ENCODE measurements around the gene BSG. TPM values are rescaled to one million over a fixed set of nuclear protein-coding genes. Genes with fewer than 3 reads are reported as not detected.
"Not testable (repeated sequence)": the region's sequence is repeated elsewhere in the genome, so short reads cannot be mapped to it uniquely, and the experiment has no call there.

The BSG gene
- total RNA-seq, 4 donors from 2014 or later = 305 to 380 (median 364) TPM

GRCh38 chr19:601310-601709 lies 28.9 kb downstream of the BSG start:
- intact Hi-C loops (cut with DNase I; ENCODE audit: low total_unique reads) = no loop called here
- in situ Hi-C loops (cut with MboI; ENCODE audit: low sequenced_read_pairs in 4 of 4) = no loop called here

GRCh38 chr19:601790-602189 lies 29.4 kb downstream of the BSG start:
- DNase-seq (no peak), ATAC-seq (no peak)
- Histone ChIP-seq H3K4me3 (no peak overlapping the region), H3K27me3 (peaks cover 0 to 6% (median 2%) of the 10 kb centered on the region in 3 donors), H3K27ac (no peak overlapping the region), H3K36me3 (no peaks in the 10 kb centered on the region), H3K4me1 (no peaks in the 10 kb centered on the region), H3K9me3 (no peaks in the 10 kb centered on the region)
- TF ChIP-seq, protein P1, sequence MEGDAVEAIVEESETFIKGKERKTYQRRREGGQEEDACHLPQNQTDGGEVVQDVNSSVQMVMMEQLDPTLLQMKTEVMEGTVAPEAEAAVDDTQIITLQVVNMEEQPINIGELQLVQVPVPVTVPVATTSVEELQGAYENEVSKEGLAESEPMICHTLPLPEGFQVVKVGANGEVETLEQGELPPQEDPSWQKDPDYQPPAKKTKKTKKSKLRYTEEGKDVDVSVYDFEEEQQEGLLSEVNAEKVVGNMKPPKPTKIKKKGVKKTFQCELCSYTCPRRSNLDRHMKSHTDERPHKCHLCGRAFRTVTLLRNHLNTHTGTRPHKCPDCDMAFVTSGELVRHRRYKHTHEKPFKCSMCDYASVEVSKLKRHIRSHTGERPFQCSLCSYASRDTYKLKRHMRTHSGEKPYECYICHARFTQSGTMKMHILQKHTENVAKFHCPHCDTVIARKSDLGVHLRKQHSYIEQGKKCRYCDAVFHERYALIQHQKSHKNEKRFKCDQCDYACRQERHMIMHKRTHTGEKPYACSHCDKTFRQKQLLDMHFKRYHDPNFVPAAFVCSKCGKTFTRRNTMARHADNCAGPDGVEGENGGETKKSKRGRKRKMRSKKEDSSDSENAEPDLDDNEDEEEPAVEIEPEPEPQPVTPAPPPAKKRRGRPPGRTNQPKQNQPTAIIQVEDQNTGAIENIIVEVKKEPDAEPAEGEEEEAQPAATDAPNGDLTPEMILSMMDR (IDR thresholded peaks at IDR 0.05 in 4 of 5, conservative IDR thresholded peaks at IDR 0.05 in 1 of 5) = no peak
- TF ChIP-seq POLR2A (IDR thresholded peaks at IDR 0.05) = no peak
- intact Hi-C loops (cut with DNase I; ENCODE audit: low total_unique reads) (no loop called here), in situ Hi-C loops (cut with MboI; ENCODE audit: low sequenced_read_pairs in 4 of 4) (no loop called here)

More at GRCh38 chr19:601310-601709, 28.9 kb downstream of the BSG start:
- Histone ChIP-seq H3K27me3 (peaks cover 0 to 6% (median 2%) of the 10 kb centered on the region in 3 donors), H3K27ac (no peak overlapping the region), H3K4me3 (no peak overlapping the region), H3K36me3 (no peaks in the 10 kb centered on the region), H3K9me3 (no peaks in the 10 kb centered on the region), H3K4me1 (no peaks in the 10 kb centered on the region)
- DNase-seq = no peak
- ATAC-seq = no peak
- TF ChIP-seq, protein P1 (IDR thresholded peaks at IDR 0.05 in 4 of 5, conservative IDR thresholded peaks at IDR 0.05 in 1 of 5) = no peak
- no peak for TF ChIP-seq POLR2A (IDR thresholded peaks at IDR 0.05)

- intact Hi-C loops (cut with DNase I; ENCODE audit: low total_unique reads) = no loop called here
- in situ Hi-C loops (cut with MboI; ENCODE audit: low sequenced_read_pairs in 4 of 4) = no loop called here
- no peak for DNase-seq
- no peak for ATAC-seq
- H3K9me3 ChIP-seq = no peaks in the 10 kb centered on the region
- H3K4me3 ChIP-seq = no peak overlapping the region
- H3K27ac ChIP-seq = no peak overlapping the region
- no peaks in the 10 kb centered on the region for H3K36me3 ChIP-seq
- peaks cover 0 to 2% (median 1%) of the 10 kb centered on the region in 3 donors for H3K27me3 ChIP-seq
- TF ChIP-seq, protein P1 (IDR thresholded peaks at IDR 0.05 in 4 of 5, conservative IDR thresholded peaks at IDR 0.05 in 1 of 5) = no peak
- TF ChIP-seq POLR2A (IDR thresholded peaks at IDR 0.05) = no peak
- no peaks in the 10 kb centered on the region for H3K4me1 ChIP-seq
These were observed 30.2 kb downstream of the BSG start for GRCh38 chr19:602391-603301.

GRCh38 chr19:603302-603639 lies 30.9 kb downstream of the BSG start:
- H3K4me1 ChIP-seq; H3K27ac ChIP-seq; DNase-seq; H3K4me3 ChIP-seq; H3K27me3 ChIP-seq; intact Hi-C loops (cut with DNase I; ENCODE audit: low total_unique reads); ATAC-seq; in situ Hi-C loops (cut with MboI; ENCODE audit: low sequenced_read_pairs in 4 of 4); H3K9me3 ChIP-seq; H3K36me3 ChIP-seq: not testable (repeated sequence)

DNA sequence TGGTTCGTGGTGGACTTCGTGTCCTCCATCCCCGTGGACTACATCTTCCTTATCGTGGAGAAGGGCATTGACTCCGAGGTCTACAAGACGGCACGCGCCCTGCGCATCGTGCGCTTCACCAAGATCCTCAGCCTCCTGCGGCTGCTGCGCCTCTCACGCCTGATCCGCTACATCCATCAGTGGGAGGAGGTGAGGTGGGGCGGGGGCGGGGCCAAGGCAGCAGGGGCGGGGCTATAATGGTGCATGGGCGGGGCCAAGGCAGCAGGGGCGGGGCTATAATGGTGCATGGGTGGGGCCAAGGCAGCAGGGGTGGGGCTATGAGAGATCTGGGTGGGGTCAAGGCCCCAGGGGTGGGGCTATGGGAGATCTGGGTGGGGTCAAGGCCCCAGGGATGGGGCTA lies 31.4 kb downstream of the BSG start:
- H3K27ac ChIP-seq; H3K36me3 ChIP-seq; ATAC-seq; in situ Hi-C loops (cut with MboI; ENCODE audit: low sequenced_read_pairs in 4 of 4); H3K9me3 ChIP-seq; H3K4me3 ChIP-seq; intact Hi-C loops (cut with DNase I; ENCODE audit: low total_unique reads); H3K4me1 ChIP-seq; DNase-seq; H3K27me3 ChIP-seq: not testable (repeated sequence)
